Measurements from ENCODE around the gene LYZL4.

The LYZL4 gene, protein sequence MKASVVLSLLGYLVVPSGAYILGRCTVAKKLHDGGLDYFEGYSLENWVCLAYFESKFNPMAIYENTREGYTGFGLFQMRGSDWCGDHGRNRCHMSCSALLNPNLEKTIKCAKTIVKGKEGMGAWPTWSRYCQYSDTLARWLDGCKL

DNA sequence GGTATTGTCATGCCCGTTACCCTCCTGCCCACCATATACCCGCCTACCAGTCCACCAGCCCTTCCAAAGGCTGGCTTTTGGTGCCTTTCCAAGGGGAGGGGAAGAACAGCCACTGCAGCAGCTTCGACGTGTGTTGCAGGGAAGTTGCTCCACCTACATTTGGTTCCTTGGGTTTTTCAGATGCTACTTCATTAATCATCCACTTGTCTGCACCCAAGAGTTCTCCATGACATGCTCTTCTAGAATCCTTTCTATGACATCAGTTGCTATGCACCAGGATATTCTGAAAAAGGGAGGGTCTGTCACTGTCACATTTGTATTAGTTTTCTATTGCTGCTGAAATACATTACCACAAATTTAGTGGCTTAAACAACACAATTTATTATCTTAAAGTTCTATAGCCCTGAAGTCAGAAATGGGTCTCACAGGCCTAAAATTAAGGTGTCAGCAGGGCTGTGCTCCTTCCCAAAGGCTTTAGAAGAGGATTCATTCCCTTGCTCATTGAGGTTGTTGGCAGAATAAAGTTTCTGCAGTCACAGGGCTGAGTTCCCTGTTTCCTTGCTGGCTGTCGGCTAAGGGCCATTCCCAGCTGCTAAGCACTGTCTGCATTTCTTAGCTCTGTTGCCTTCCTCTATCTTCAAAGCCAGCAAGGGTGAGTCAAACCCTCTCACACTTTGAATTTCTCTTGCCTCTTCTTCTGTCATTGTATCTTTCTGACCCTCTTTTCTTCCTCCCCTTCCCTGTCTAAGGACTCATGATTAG lies at the start of gene LYZL4:
TSS of gene LYZL4 (minus strand) at position 241 of the 762 bp plus-strand sequence. CDS start 3,359 bp downstream, outside the sequence.
- TF ChIP-seq CTCF (IDR thresholded peaks at IDR 0.05; ENCODE audit: insufficient read depth, low read depth, low read length, missing control alignments) = no peak
- no peak for DNase-seq (ENCODE audit: low read depth)
- H3K4me3 ChIP-seq (ENCODE audit: low read length) = no peak within 1 kb of the TSS

DNA sequence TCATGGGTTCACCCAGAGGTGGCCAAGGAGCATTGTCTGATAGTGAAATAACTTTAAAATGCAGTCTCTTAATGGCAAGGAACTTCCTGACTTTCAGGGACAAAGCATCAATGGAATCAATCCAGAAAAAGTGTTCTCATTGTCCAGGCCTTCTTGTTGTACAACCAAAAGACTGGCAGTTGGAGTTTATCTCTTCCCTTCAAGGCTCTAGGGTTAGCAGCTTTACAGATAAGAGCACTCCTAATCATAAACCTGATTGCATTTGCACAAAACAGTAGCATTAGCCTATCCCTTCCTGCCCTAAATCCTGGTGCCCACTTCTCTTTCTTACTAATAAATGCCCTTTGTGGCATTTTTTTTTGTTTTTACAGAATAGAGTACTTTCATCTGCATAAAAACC lies 48.7 kb upstream of the LYZL4 start:
- TF ChIP-seq CTCF (IDR thresholded peaks at IDR 0.05; ENCODE audit: insufficient read depth, low read depth, low read length, missing control alignments) = no peak
- no peak for DNase-seq (ENCODE audit: low read depth)
- no peak overlapping the region for H3K4me3 ChIP-seq (ENCODE audit: low read length)

- TF ChIP-seq CTCF (IDR thresholded peaks at IDR 0.05; ENCODE audit: insufficient read depth, low read depth, low read length, missing control alignments) = no peak
- no peak overlapping the region for H3K4me3 ChIP-seq (ENCODE audit: low read length)
- no peak for DNase-seq (ENCODE audit: low read depth)
Measured at GRCh38 chr3:42456211-42456610, 45.8 kb upstream of the LYZL4 start.

DNA sequence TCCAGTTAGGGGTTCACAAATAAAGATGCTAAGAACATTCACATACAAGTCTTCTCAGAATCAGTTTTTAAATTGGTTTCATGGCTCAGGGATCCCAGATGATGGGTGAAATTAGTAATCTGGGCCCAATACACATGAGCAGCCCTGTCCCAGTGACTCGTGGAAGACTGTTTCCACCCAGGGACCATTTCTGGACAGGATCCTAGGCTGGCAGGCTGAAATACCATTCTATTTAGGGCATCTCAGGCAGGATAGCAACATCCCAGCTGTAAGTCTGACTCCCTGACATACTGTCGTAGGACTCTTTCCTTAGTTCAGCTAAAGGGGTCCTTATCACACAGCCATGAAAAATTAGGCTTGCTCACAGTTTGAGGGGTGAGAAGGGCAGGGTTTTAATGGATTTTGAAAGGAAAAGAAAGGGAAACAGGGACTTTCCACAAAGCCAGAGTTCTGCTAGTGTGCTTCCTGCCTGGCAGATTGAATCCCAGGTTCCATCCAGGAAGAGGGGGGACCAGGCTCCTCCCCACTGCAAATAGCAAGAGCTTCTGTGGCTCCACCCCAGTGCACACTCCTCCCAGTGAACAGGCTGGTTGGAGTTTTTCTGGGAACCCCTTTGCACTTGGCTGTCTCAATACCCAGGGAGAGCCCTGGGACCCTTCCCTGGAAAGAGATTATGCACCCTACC lies 41.3 kb upstream of the LYZL4 start:
- TF ChIP-seq CTCF (IDR thresholded peaks at IDR 0.05; ENCODE audit: insufficient read depth, low read depth, low read length, missing control alignments) = no peak

GRCh38 chr3:42451116-42451515 lies 40.7 kb upstream of the LYZL4 start:
- H3K4me3 ChIP-seq (ENCODE audit: low read length) = no peak overlapping the region
- no peak for TF ChIP-seq CTCF (IDR thresholded peaks at IDR 0.05; ENCODE audit: insufficient read depth, low read depth, low read length, missing control alignments)
- DNase-seq (ENCODE audit: low read depth) = peak; percentile 72

More for the DNA sequence above, 41.3 kb upstream of the LYZL4 start:
- no peak overlapping the region for H3K4me3 ChIP-seq (ENCODE audit: low read length)
- DNase-seq (ENCODE audit: low read depth) = no peak

DNA sequence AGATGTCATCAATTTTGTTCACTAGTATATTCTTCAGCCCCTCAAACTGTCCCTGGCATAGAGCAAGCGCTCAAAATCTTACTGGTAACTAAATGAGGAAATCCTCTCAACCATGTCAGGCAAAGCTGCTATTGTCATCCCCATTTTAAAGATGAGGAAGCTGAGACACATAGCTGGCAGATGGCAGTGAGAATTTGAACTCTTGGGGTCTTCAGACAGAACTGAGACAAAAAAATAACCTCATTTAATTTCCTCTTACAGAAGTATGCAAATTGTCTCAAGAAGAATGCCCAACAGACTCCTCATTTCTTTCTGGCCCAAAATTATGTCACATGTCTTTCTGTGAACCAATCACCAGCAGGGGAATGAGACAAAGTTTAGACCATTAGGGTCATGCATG lies 40.2 kb upstream of the LYZL4 start:
- no peak for TF ChIP-seq CTCF (IDR thresholded peaks at IDR 0.05; ENCODE audit: insufficient read depth, low read depth, low read length, missing control alignments)
- H3K4me3 ChIP-seq (ENCODE audit: low read length) = no peak overlapping the region
- no peak for DNase-seq (ENCODE audit: low read depth)

All from epithelial cell of esophagus (primary cell).